HG03558 (cell line): ENCODE results near the gene GALNT17.
"Not testable (repeated sequence)": the region's sequence is repeated elsewhere in the genome, so short reads cannot be mapped to it uniquely, and the experiment has no call there.

Source experiments
- ATAC-seq: cut with Tn5 transposase; IDR thresholded peaks from one replicate; pipeline ENCODE4 v1.9.1; 2021; ENCODE audit warnings: moderate number of reproducible peaks; ENCODE audit not compliant: unreplicated experiment; ENCODE audit errors: extremely low read depth

Gene GALNT17

GRCh38 chr7:71705901-71706596 lies 574.1 kb downstream of the GALNT17 start:
- ATAC-seq = no peak

GRCh38 chr7:71706597-71706975 lies 574.6 kb downstream of the GALNT17 start:
- ATAC-seq = no peak

GRCh38 chr7:71707041-71707440 lies 575.1 kb downstream of the GALNT17 start:
- no peak for ATAC-seq

- ATAC-seq = no peak
These were observed 576.8 kb downstream of the GALNT17 start for GRCh38 chr7:71708710-71709109.

GRCh38 chr7:71710442-71710841 lies 578.5 kb downstream of the GALNT17 start:
- no peak for ATAC-seq

DNA sequence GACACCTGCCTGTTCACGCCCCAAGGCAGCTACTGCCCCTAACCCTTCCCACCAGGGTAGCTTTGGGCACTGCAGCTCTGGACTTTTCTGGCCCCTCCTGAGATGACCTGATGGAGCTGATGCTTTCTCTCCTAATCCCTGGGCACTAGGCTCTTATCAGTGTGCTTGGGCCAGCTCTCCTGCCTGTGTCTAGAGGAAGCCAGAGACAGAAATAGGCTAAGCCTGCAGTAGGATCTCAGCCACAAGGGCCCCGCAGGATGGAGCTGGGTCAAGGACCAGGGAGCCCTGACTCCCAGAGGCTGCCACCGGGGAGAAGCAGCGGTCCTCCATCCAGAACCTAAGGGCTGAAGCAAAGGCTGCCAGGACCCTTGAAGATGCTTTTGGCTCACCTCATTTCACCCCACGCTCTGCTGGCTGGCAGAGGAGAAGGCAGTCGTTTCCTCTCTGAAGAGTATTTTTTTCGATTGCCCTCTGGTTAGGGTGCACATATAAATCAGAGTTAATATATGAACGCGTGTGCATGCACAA lies 580.8 kb downstream of the GALNT17 start:
- no peak for ATAC-seq

DNA sequence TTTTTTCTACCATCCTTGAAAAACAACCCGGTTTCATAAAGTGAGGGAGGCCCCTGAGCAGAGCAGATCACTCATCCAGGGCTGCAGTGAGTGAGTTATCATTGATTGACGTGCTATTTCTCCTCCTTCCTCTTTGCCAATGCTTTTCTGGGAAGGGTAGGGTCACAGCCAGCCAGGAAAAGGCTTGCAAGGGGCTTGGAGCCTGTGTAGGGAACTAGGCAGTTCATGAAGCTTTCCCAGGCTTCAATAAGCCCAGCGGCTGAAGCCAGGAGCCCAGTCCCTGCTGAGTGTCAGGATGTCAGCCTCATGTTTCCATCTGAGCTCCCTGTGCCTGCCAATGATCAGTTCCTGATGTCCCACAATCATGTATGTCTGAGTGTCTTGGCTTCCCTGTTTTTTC lies 584.7 kb downstream of the GALNT17 start:
- no peak for ATAC-seq

DNA sequence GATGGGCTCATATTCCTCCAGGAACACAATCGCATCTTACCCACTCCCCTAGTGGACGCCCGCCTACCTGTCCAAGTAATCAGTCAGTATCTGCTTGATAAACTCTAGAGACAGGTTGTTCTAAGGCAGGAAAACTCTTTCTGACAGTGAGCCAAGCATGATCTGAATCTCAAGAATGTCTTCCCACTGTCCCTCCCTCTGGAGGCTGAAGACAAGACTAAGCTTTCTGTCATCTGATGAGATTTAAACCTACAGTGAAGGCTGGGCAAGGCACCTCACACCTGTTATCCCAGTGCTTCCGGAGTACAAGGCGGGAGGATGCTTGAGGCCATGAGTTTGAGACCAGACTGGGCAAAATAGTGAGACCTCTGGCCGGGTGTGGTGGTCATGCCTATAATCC lies 586.6 kb downstream of the GALNT17 start:
- no peak for ATAC-seq

GRCh38 chr7:71721742-71722141 lies 589.8 kb downstream of the GALNT17 start:
- no peak for ATAC-seq

GRCh38 chr7:71723859-71724258 lies 591.9 kb downstream of the GALNT17 start:
- ATAC-seq = no peak

DNA sequence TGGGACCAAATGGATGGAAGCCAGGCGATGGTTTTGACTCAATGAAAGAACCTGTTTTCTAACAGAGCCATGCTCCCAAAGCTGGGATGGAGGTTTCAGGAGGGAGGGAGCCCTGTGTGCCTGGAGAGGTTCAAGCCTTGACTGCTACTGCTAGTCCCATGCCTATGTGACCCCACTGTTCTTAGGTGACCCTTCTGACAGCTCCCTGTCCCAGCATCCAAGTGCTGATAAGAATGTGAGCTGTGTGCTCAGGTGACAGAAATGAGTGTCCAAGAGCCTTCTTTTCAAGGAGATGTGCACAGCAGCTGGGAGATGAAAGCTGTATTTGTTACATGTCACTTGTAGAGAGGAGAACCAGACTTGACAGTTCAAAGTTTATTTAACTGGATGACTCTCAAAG lies 595.4 kb downstream of the GALNT17 start:
- ATAC-seq = no peak

- ATAC-seq = no peak
These were observed 599.8 kb downstream of the GALNT17 start for GRCh38 chr7:71731740-71732139.

- no peak for ATAC-seq
These were observed 601.3 kb downstream of the GALNT17 start for GRCh38 chr7:71733107-71733870.

DNA sequence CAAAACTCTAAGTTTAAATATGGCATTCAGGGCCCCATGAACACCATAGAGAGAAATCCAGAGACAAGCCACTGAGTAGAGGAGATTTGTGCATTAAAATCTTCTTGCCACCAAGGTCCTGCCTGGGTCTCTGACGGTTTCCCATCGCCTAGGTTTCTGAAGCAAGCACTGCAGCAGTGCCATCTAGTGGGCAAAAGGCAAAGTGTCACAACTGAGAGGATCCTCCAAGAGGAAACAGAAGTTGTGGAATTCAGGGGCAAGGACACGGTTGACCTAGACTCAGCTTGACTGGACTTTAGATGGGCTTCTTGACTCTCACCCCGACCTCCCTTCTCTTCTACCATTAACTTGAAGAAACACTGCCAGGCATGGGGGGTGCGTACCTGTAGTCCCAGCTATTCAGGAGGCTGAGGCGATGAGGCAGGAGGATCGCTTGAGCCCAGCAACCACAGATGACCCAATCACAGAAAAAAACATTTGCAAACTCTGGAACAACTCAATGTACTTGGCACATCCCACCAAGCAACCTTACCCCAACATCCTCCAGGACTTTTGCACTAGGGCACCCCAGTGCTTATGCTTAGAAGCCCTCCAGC lies 604.1 kb downstream of the GALNT17 start:
- no peak for ATAC-seq

DNA sequence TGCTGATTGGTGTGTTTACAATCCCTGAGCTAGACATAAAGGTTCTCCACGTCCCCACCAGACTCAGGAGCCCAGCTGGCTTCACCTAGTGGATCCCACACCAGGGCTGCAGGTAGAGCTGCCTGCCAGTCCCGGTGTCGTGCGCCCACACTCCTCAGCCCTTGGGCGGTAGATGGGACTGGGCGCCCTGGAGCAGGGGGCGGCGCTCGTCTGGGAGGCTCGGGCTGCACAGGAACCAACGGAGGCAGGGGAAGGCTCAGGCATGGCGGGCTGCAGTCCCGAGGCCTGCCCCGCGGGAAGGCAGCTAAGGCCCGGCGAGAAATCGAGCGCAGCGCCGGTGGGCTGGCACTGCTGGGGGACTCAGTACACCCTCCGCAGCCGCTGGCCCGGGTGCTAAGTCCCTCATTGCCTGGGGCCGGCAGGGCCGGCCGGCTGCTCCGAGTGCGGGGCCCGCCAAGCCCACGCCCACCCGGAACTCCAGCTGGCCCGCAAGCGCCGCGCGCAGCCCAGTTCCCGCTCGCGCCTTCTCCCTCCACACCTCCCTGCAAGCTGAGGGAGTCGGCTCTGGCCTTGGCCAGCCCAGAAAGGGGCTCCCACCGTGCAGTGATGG lies 606.1 kb downstream of the GALNT17 start:
- not testable (repeated sequence) for ATAC-seq

DNA sequence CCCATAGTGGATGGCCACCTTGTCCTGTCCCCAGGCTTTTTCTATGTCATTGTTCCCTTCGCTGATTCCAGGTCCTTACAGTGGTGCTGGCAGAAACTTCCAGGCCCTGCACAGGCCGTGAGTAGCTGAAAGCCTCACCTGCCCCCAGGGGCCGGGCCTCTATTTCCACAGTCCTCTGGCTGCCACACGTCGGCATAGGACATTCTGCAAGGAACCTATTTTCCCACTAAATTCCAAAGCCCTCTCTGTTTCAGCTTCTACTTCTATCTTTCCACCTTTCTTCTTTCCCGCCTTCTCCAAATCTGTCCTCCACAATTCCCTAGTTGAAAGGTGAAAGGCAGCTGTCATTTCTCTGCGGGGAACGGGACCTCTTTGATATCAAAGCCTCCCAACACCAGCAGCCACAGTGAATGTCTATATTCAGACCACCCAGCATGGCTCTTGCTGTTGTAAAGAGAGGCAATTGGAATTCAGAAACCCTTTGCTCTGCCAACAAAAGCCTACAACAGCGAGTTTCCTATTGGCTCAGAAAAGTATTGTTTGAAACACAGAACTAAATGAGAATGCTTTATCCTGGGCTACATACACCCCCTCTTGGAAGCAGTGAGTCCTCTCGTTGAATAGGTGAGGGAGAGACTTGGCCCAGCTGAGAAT lies 607.7 kb downstream of the GALNT17 start:
- ATAC-seq = no peak

- ATAC-seq = no peak
These were observed 608.2 kb downstream of the GALNT17 start for GRCh38 chr7:71740174-71740560.

DNA sequence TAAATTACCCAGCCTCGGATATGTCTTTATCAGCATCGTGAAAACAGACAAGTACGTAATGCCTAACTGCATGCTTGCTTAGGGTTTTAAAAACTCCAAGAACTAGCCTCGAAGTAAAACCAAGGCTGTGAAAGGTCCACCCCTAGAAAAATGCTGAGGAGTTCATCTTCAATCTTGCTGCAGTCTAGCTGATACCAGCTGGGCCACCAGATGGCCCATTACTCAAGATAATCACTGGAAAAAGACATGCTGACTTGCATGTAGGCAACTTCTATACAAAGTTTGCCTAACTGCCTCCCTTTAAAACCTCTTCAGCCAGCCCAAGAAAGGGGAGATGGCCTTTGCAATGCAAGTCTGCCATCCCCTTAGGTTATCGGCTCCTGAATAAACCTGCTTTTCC lies 614.1 kb downstream of the GALNT17 start:
- no peak for ATAC-seq

GRCh38 chr7:71750290-71750689 lies 618.3 kb downstream of the GALNT17 start:
- no peak for ATAC-seq

DNA sequence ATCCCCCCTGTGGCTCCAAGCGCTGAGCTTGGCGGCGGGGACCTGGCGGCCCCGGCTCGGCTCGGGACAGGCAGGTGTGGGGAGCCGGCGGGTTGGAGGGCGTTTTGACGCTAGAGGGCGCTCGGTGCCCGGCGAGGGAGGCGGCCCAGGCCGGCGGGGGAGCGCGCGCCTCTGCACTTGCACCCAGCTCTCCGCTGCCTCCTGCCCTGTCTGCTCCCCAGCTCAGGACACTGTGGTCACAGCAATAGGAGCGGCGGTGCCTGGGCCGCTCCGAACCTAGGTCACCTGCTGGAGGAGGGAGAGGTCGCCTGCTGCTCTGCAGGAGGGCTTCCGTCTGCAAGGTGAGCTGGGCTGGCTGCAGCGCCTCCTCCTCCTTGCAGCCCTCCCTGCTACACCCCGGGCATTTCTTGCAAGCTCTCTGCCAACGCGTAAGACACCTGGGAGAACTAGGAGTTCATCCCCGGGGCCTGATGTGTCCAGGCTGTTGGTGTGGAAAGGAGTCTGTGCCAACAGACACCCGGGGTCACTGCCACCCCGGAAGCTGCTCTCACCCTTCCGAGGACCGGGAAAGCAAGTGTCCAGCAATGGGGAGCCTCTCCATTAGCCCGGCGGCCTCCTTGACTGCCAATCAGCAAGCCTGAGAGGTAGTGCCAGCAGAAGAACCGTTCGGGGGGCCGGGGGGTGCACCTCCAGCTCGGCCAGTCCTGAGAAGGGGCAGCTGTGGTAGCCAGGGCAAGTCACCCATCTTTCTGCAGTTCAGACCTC lies 620.4 kb downstream of the GALNT17 start:
- ATAC-seq = no peak
